ENCODE results near the gene TMEM132E. TPM values are rescaled to one million over a fixed set of nuclear protein-coding genes. Genes with fewer than 3 reads are reported as not detected.

Gene TMEM132E
- total and polyA plus RNA-seq, 2 of the 8 experiments (the other 6 are each of a cell fraction or from before 2014, with no cell fraction given), result 0.45 to 0.60 TPM

GRCh38 chr17:34647511-34647910 lies 68.1 kb downstream of the TMEM132E start:
- DNase-seq (ENCODE audit: low read depth in 1 of 2, low spot score in 2 of 2) (no peak), FAIRE-seq (no peak)
- Histone ChIP-seq H3K14ac (ENCODE audit: insufficient read length) (no peak overlapping the region), H2BK15ac (ENCODE audit: low read length) (no peak overlapping the region), H4K8ac (ENCODE audit: extremely low read depth, insufficient read depth, low read length) (no peak overlapping the region; the same call in 1 of the 2 replicates), H3K36me3 (ENCODE audit: control insufficient read depth in 2 of 4, insufficient read depth in 4 of 4, low read length in 3 of 4) (no peaks in the 10 kb centered on the region), H3K9ac (replicated peaks in 1 of 4; ENCODE audit: extremely low read depth in 1 of 4, low read depth in 3 of 4, low read length in 3 of 4) (no peak overlapping the region), H4K5ac (ENCODE audit: insufficient read length, low read depth, low read length) (no peak overlapping the region), H3K4me1 (replicated peaks in 1 of 4; ENCODE audit: control insufficient read depth in 3 of 4, insufficient read depth in 4 of 4, low read length in 3 of 4) (no peaks in the 10 kb centered on the region; a peak in 1 of 7 replicates), H3K27ac (ENCODE audit: low read depth, low read length) (no peak overlapping the region), H4K91ac (replicated peaks; ENCODE audit: insufficient read length, low read length) (no peak overlapping the region), H2BK120ac (replicated peaks; ENCODE audit: low read depth, low read length) (no peak overlapping the region), H2BK20ac (ENCODE audit: low read length) (no peak overlapping the region), H2BK5ac (ENCODE audit: low read depth, low read length) (no peak overlapping the region), H3K4ac (replicated peaks; ENCODE audit: insufficient read length, low read depth, low read length) (no peak overlapping the region), H3K27me3 (replicated peaks in 1 of 4; ENCODE audit: control insufficient read depth in 3 of 4, extremely low read depth in 1 of 4, insufficient read depth in 3 of 4, low read length in 3 of 4) (no peaks in the 10 kb centered on the region), H4K20me1 (replicated peaks in 1 of 2; ENCODE audit: control insufficient read depth in 1 of 2, insufficient read depth in 2 of 2, low read length in 2 of 2) (no peaks in the 10 kb centered on the region), H3K23ac (ENCODE audit: insufficient read length) (no peak overlapping the region), H2AK5ac (ENCODE audit: low read depth, low read length) (no peak overlapping the region), H2AFZ (ENCODE audit: low read length) (no peak overlapping the region), H3K23me2 (ENCODE audit: low read depth, low read length) (no peaks in the 10 kb centered on the region), H3K56ac (replicated peaks; ENCODE audit: insufficient read length, low read depth, low read length) (no peak overlapping the region), H3K79me1 (ENCODE audit: low read depth, low read length) (no peaks in the 10 kb centered on the region), H3K4me3 (ENCODE audit: extremely low read depth in 1 of 4, insufficient read depth in 2 of 4, low read depth in 3 of 4, low read length in 4 of 4) (no peak overlapping the region), H3K4me2 (ENCODE audit: insufficient read depth in 1 of 2, low read depth in 2 of 2, low read length in 2 of 2) (no peak overlapping the region), H3K9me3 (ENCODE audit: insufficient read depth in 2 of 2, low read depth in 1 of 2, low read length in 1 of 2) (no peaks in the 10 kb centered on the region), H3K18ac (ENCODE audit: extremely low read depth, low read length) (no peak overlapping the region), H2BK12ac (ENCODE audit: low read depth, low read length) (no peak overlapping the region), H3K79me2 (ENCODE audit: control insufficient read depth in 1 of 2, insufficient read depth in 2 of 2, low read length in 2 of 2) (no peaks in the 10 kb centered on the region)
- 94% methylated on average over 3 of the region's 3 CpGs; no CpG with 5 or more reads in 1 of the 2 experiments for WGBS, 2 experiments (ENCODE audit: extremely low coverage in 1 of 2, insufficient coverage in 1 of 2, insufficient read length in 1 of 2, insufficient replicate concordance in 2 of 2, low coverage in 1 of 2, low lambda C conversion rate in 2 of 2, missing lambda C conversion rate in 1 of 2)
- ChIA-PET POLR2A (ENCODE audit: partially characterized antibody) (no interaction called here), CTCF (ENCODE audit: partially characterized antibody) (interaction anchor here (1.0 to 3.2 kb wide), 10 partner anchors 9 to 247 kb away, joined by 3 to 15 read pairs (median 4); partner anchors contain the start of gene TMEM132E)
- TF ChIP-seq POLR2A (IDR thresholded peaks at IDR 0.05; ENCODE audit: control extremely low read depth in 1 of 2, low read depth in 2 of 2, low read length in 2 of 2), result no peak
- no peak for TF ChIP-seq SP1 (IDR thresholded peaks at IDR 0.05; ENCODE audit: low read depth, low read length)
- TF ChIP-seq SP4 (IDR thresholded peaks at IDR 0.05; ENCODE audit: low read length), result no peak
- no peak for TF ChIP-seq GTF2F1 (IDR thresholded peaks at IDR 0.05; ENCODE audit: borderline replicate concordance, low read depth, low read length)
- TF ChIP-seq RFX5 (IDR thresholded peaks at IDR 0.05; ENCODE audit: borderline replicate concordance, low read depth, low read length), result no peak
- TF ChIP-seq SUZ12 (IDR thresholded peaks at IDR 0.05; ENCODE audit: low read length), result no peak
- TF ChIP-seq BCL11A (IDR thresholded peaks at IDR 0.05; ENCODE audit: low read depth in 2 of 2, low read length in 2 of 2), result no peak
- no peak for TF ChIP-seq USF2 (IDR thresholded peaks at IDR 0.05; ENCODE audit: low read length)
- no peak for TF ChIP-seq GABPA (IDR thresholded peaks at IDR 0.05; ENCODE audit: borderline replicate concordance, insufficient read depth, low read length)
- TF ChIP-seq KDM5A (IDR thresholded peaks at IDR 0.05; ENCODE audit: low read length), result no peak
- no peak for TF ChIP-seq RNF2 (IDR thresholded peaks at IDR 0.05; ENCODE audit: borderline replicate concordance, low read depth, low read length, missing control alignments, poor library complexity, severe bottlenecking)
- no peak for TF ChIP-seq CEBPB (IDR thresholded peaks at IDR 0.05; ENCODE audit: low read depth, low read length)
- TF ChIP-seq POLR2AphosphoS5 (IDR thresholded peaks at IDR 0.05; ENCODE audit: low read depth, low read length), result no peak
- no peak for TF ChIP-seq RBBP5 (IDR thresholded peaks at IDR 0.05; ENCODE audit: borderline replicate concordance, low read depth, low read length)

All from H1 (cell line).